KOPT-K1 (cell line): ENCODE results near the gene DPM1.

Source experiments
- H3K27ac ChIP-seq: fragments of 200-600 bp; sonication (generic); 2 replicates; pipeline ENCODE4 v1.5.1; 2016; ENCODE audit warnings: antibody characterized with exemption, mild to moderate bottlenecking, low read depth, low read length; ENCODE audit not compliant: poor library complexity, severe bottlenecking
- H3K36me3 ChIP-seq: fragments of 200-600 bp; sonication (generic); 2 replicates; pipeline ENCODE4 v1.5.1; 2017; ENCODE audit warnings: antibody characterized with exemption, mild to moderate bottlenecking, low read length, moderate library complexity; ENCODE audit not compliant: insufficient read depth
- H3K9me3 ChIP-seq: fragments of 200-600 bp; sonication (generic); 2 replicates; pipeline ENCODE4 v1.5.1; 2017; ENCODE audit warnings: antibody characterized with exemption, low read length, mild to moderate bottlenecking; ENCODE audit not compliant: insufficient read depth, poor library complexity, severe bottlenecking

DPM1 gene

DNA sequence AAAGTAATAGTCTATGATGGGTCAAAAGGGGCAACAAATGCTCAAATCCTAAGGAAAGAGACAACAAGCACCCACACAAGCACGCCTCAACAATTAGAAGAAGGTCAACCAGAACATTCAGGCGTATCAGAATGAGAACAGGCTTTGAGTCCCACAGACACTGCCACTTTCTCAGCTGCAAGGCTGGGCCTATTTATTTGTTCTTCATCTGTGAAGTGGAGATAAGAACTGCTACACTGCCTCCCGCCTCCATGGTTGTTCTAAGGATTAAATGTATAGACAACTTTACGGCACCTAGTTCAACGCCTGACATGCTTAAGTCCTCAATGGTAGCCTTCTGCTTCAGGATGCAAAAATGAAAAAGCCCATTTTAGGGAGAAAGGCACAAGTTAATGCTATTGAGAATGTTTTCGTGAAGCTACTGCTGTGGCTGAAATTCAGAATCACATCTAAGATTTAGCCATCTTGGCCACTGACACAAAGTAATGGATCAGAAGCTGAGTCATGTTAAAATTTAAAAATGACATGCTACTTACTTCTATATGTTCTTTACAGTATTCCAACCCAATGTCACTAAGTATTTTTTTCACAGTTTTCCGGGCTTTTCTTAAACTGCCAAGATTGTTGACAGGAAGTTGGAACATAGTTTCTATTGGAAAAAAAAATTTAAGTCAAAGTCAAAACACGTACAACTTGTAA lies 54.8 kb downstream of the DPM1 start:
- no peaks in the 10 kb centered on the region for H3K9me3 ChIP-seq
- H3K36me3 ChIP-seq: peaks cover 93% of the 10 kb centered on the region
- H3K27ac ChIP-seq: no peak overlapping the region

- Histone ChIP-seq H3K9me3 (no peaks in the 10 kb centered on the region), H3K27ac (no peak overlapping the region), H3K36me3 (peaks cover 97% of the 10 kb centered on the region)
Measured at GRCh38 chr20:50901301-50901700, 57.0 kb downstream of the DPM1 start.

DNA sequence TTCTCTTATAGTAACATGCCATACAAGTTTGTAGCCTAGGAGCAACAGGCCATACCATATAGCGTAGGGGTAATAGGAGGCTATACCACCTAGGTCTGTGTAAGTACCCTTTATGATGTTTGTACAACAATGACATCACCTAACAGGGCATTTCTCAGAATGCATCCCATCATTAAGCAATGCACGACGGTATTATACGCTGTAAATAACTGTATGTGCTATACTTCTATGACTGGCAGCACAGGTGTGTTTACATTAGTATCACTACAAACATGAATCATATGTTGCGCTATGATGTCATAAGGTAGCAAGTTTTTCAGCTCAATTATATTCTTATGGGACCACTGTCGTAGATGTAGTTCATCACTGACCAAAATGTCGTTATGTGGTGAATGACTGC lies 58.1 kb downstream of the DPM1 start:
- H3K36me3 ChIP-seq: peaks cover 100% of the 10 kb centered on the region
- no peaks in the 10 kb centered on the region for H3K9me3 ChIP-seq
- H3K27ac ChIP-seq: no peak overlapping the region

DNA sequence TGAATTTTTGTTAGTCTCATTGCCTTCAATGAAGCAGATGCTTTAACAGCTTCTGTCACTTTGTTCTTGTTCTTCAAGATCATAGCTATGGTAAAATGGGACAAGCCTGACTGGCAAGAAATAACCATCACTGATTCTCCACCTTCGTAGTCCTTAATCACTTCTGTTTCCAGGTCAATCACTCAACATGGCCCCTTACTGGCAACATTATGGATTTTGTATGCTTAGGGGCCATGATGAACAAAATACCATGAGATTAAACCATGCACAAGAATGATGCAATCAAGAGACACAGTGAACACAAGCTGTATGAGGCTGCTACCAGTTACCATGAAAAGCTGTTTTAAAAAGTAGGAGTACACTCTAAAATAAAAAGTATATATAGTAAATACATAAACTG lies 59.9 kb downstream of the DPM1 start:
- Histone ChIP-seq H3K36me3 (peaks cover 100% of the 10 kb centered on the region), H3K9me3 (no peaks in the 10 kb centered on the region), H3K27ac (no peak overlapping the region)

GRCh38 chr20:50895111-50895830 lies 63.1 kb downstream of the DPM1 start:
- Histone ChIP-seq H3K9me3 (no peaks in the 10 kb centered on the region), H3K36me3 (peaks cover 100% of the 10 kb centered on the region), H3K27ac (no peak overlapping the region)

DNA sequence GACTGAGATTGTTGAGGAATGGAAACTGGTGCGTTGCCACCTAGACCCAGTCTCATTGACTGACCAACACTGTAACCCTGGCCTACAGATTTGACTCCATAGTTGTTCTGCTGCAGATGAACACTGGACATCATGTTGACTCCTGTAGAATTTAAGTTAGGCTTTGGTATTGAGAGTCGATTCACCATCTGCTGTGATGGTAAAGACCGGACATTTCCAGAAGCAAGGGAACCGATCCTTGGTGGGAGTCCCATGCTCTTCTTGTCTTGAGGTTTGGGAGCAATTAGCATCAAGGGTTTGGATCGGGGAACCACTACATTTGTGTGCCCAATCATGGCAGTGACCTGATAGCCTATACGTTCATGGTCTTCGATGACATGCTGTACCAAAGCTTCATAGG lies 64.7 kb downstream of the DPM1 start:
- H3K27ac ChIP-seq: no peak overlapping the region
- H3K9me3 ChIP-seq: no peaks in the 10 kb centered on the region
- H3K36me3 ChIP-seq: peaks cover 100% of the 10 kb centered on the region

GRCh38 chr20:50892394-50892793 lies 65.9 kb downstream of the DPM1 start:
- H3K9me3 ChIP-seq: no peaks in the 10 kb centered on the region
- peaks cover 100% of the 10 kb centered on the region for H3K36me3 ChIP-seq
- H3K27ac ChIP-seq: no peak overlapping the region

DNA sequence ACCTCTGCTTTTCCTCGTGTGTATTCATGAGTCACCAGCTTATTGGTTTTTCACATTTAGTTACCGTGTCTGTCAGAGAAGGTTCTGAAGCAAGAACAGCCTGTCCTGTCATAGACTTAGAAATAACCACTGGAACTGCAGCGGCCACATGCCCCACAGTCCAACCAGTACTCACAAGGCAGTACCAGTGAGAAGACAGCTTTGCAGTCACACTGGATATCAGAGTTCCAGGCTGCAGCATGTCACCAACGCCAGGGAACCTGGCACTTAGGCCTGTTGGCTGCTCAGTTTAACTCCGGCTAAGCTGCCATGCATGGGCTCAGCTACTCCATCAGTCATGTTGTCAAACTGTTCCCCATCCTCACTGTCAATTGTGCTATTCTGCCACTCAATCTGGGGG lies 67.2 kb downstream of the DPM1 start:
- H3K36me3 ChIP-seq: peaks cover 98% of the 10 kb centered on the region
- no peak overlapping the region for H3K27ac ChIP-seq
- H3K9me3 ChIP-seq: no peaks in the 10 kb centered on the region

DNA sequence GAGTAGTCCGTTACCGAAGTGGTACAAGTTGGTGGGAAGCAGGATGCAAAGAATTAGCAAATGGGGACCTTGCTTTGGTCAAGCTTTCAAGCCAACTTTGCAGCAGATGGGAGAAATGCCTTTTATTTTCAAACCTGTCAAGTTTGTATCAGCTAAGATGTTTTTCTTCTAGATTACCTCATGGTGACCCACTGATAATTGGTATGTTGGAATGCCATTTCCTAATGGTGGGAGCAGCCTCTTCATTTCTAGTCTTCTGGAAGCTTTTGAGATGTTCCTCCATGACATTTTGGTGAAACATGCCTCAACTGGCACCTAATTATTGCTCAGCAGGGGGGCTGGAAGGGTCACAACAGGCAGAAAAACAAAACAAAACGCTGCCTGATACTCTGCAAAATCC lies 70.8 kb downstream of the DPM1 start:
- H3K27ac ChIP-seq: no peak overlapping the region
- H3K36me3 ChIP-seq: peaks cover 68% of the 10 kb centered on the region
- no peaks in the 10 kb centered on the region for H3K9me3 ChIP-seq

- H3K27ac ChIP-seq: no peak overlapping the region
- no peaks in the 10 kb centered on the region for H3K9me3 ChIP-seq
- H3K36me3 ChIP-seq: peaks cover 55% of the 10 kb centered on the region
Measured at GRCh38 chr20:50886184-50886790, 72.0 kb downstream of the DPM1 start.

- no peak overlapping the region for H3K27ac ChIP-seq
- H3K9me3 ChIP-seq: no peaks in the 10 kb centered on the region
- peaks cover 50% of the 10 kb centered on the region for H3K36me3 ChIP-seq
Measured at GRCh38 chr20:50885781-50886180, 72.6 kb downstream of the DPM1 start.

DNA sequence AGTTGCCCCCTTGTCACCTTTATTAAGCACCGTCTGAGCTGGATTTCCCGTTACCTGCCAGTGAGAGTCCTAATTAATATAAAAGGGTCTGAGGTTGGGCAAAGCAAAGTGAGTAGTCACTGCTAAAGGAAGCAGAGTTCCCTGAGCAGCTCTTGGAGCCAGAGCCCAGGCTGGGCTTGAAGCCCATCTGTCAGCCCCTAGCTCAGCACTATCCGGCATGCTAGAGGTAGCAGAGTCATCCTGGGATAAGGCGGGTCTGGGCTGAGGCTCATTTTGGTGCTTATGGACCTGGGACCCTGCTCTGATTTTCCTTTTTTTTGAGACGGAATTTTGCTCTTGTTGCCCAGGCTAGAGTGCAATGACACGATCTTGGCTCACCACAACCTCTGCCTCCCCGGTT lies 73.3 kb downstream of the DPM1 start:
- Histone ChIP-seq H3K27ac (no peak overlapping the region), H3K9me3 (no peaks in the 10 kb centered on the region), H3K36me3 (peaks cover 43% of the 10 kb centered on the region)
